ENCODE results near the gene DDX19B.
A peak's percentile ranks its signal among the peaks of the same experiment; 100 is the strongest.
"Not testable (repeated sequence)": the region's sequence is repeated elsewhere in the genome, so short reads cannot be mapped to it uniquely, and the experiment has no call there.

DDX19B gene

DNA sequence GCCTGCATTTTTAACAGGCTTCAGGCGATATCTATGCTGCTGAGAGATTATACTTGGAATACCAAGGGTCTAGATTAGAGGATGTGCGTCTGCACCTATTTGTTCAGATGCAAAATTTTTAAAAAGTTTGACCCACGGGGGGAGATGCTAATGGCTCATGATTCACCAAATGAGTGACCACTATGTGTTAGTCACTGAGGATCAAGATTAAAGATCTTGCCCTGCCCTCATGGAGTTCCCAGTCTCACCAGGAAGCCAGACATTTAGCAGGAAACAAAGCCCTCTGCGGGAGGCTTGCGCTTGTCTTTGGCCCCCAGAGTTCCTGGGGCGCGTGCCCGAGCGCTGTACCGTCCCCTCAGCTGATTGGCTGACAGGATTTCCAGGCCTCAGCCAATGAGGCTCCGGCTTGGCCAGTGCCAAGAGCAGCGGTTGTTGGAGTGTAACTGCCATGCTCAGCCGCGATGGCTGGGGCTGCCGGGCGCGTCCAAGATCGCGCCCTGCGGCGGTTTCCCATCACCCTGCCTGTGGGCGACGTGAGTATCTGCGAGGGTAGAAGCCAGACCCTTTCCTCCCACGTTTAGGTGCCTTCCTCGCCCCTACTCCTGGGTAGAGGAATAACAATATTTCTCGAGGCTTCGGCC is 4.5 kb upstream of the DDX19B start:
- Mint-ChIP-seq H3K27ac (no peak overlapping the region), H3K27me3 (ENCODE audit: low read depth, poor library complexity) (peaks cover 11% of the 10 kb centered on the region), H3K36me3 (ENCODE audit: low read depth) (peaks cover 1% of the 10 kb centered on the region), H3K4me1 (peaks cover 15% of the 10 kb centered on the region), H3K9me3 (peaks cover 4% of the 10 kb centered on the region), H3K4me3 (no peak overlapping the region)
- TF ChIP-seq, protein P1, sequence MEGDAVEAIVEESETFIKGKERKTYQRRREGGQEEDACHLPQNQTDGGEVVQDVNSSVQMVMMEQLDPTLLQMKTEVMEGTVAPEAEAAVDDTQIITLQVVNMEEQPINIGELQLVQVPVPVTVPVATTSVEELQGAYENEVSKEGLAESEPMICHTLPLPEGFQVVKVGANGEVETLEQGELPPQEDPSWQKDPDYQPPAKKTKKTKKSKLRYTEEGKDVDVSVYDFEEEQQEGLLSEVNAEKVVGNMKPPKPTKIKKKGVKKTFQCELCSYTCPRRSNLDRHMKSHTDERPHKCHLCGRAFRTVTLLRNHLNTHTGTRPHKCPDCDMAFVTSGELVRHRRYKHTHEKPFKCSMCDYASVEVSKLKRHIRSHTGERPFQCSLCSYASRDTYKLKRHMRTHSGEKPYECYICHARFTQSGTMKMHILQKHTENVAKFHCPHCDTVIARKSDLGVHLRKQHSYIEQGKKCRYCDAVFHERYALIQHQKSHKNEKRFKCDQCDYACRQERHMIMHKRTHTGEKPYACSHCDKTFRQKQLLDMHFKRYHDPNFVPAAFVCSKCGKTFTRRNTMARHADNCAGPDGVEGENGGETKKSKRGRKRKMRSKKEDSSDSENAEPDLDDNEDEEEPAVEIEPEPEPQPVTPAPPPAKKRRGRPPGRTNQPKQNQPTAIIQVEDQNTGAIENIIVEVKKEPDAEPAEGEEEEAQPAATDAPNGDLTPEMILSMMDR (IDR thresholded peaks at IDR 0.05) = no peak
- no peak for DNase-seq

DNA sequence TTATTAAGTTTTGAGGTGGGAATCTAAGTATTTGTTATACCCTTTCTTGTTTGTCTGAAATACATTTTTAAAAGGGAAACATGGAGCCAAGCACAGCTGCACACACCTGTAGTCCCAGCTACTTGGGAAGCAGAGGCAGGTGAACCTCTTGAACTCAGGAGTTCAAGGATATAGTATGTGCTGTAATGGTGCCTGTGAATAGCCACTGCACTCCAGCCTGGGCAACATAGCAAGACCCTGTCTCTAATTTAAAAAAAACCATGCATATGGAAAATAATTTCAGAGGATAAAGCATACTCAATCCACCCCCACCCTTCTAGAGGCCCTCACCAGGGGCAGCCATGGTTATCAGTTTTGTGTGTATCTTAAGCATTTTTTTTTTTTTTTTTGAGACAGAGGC is 3.4 kb upstream of the DDX19B start:
- Mint-ChIP-seq H3K27ac (no peak overlapping the region), H3K9me3 (peaks cover 14% of the 10 kb centered on the region), H3K27me3 (ENCODE audit: low read depth, poor library complexity) (peaks cover 9% of the 10 kb centered on the region), H3K36me3 (ENCODE audit: low read depth) (peaks cover 13% of the 10 kb centered on the region), H3K4me3 (no peak overlapping the region), H3K4me1 (peaks cover 22% of the 10 kb centered on the region)
- no peak for DNase-seq
- TF ChIP-seq, protein P1 (IDR thresholded peaks at IDR 0.05) = no peak

DNA sequence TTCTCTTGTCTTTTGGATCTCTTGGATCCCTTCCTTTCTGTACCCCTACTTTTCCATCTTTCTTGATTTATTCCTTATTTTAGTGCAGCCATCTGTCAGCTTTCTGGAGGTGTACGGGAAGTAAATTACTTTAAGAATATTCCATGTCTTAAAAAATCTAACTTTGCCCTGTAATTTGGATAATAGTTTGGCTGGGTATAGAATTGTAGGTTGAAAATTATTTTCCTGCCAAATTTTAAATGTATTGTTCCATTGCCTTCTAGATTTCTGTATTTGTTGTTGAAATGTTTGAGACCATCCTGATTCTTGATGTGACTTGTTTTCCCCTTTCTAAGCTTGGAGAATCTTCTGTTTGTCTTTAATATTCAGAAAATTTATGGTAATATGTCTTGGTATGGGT is 2.1 kb downstream of the DDX19B start:
- Mint-ChIP-seq H3K36me3 (ENCODE audit: low read depth) (peaks cover 58% of the 10 kb centered on the region), H3K4me1 (peaks cover 22% of the 10 kb centered on the region), H3K4me3 (peak overlapping the region; percentile 94), H3K27me3 (ENCODE audit: low read depth, poor library complexity) (peaks cover 6% of the 10 kb centered on the region), H3K27ac (peak overlapping the region; percentile 58), H3K9me3 (peaks cover 33% of the 10 kb centered on the region)
- TF ChIP-seq, protein P1 (IDR thresholded peaks at IDR 0.05) = no peak
- DNase-seq = no peak

DNA sequence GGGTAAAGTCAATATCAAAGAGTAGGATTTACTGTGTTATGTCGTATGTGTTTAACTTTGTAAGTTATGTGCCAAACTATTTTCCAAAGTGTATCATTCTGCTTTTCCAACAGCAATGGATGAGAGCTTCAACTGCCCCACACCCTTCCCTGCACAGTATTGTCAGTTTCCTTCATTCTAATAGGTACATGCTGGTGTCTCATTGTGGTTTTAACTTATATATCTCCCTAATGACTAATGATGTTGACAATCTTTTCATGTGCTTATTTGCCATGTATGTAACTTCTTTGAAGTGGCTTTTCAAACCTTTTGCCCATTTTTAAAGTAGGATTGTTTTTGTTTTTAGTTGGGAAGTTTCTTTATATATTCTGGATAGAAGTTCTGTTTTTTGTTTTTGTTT is 3.8 kb downstream of the DDX19B start:
- peaks cover 33% of the 10 kb centered on the region for H3K9me3 Mint-ChIP-seq
- H3K27ac Mint-ChIP-seq = no peak overlapping the region
- no peak overlapping the region for H3K4me3 Mint-ChIP-seq
- TF ChIP-seq, protein P1 (IDR thresholded peaks at IDR 0.05) = no peak
- DNase-seq = no peak
- H3K36me3 Mint-ChIP-seq (ENCODE audit: low read depth) = peaks cover 64% of the 10 kb centered on the region
- H3K4me1 Mint-ChIP-seq = peaks cover 22% of the 10 kb centered on the region
- no peaks in the 10 kb centered on the region for H3K27me3 Mint-ChIP-seq (ENCODE audit: low read depth, poor library complexity)

DNA sequence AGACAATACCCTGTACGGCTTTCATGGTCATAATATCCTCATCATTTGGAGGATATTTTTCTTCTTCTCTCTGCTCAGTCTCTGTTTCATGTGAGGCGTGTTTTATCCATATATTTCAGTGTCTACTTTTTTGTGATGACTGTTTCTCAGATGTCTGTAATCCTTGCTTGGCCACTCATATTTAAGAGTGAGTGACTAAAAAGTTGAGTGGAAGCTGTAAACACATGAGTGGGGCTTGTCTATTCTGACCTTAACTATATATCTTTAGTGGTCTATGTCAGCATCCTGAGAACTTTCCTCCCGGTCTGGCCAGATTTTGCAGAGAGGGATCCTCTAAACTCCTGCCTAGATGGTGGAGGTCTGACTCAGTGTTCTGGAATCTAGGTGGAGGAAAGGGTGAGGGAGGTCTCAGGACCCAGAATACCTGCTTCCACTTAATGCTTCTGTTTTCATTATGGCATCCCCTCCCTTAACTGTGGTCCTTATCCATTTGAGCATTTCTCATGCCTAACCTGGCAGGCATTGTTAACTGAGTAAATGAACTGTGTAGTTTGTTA is 6.0 kb downstream of the DDX19B start:
- no peak for DNase-seq
- TF ChIP-seq, protein P1 (IDR thresholded peaks at IDR 0.05) = no peak
- peaks cover 69% of the 10 kb centered on the region for H3K36me3 Mint-ChIP-seq (ENCODE audit: low read depth)
- H3K9me3 Mint-ChIP-seq = peaks cover 30% of the 10 kb centered on the region
- H3K4me3 Mint-ChIP-seq = no peak overlapping the region
- H3K27me3 Mint-ChIP-seq (ENCODE audit: low read depth, poor library complexity) = no peaks in the 10 kb centered on the region
- H3K4me1 Mint-ChIP-seq = peaks cover 7% of the 10 kb centered on the region
- H3K27ac Mint-ChIP-seq = peak overlapping the region; percentile 43

DNA sequence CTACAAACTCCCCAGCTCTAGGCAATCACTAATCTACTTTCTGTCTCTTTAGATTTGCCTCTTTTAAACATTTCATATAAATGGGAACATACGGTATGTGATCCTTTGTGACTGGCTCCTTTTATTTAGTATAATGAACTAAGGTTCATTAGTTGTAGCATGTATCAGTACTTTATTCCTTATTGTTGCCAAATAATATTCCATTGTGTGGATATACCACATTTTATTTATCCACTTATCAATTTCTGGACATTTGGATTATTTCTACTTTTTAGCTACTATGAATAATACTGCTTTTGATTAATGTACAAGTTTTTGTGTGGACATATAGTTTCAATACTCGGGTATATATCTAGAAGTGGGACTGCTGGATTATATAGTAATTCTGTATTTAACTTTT is 7.9 kb downstream of the DDX19B start:
- DNase-seq = no peak
- no peak overlapping the region for H3K27ac Mint-ChIP-seq
- no peaks in the 10 kb centered on the region for H3K27me3 Mint-ChIP-seq (ENCODE audit: low read depth, poor library complexity)
- H3K4me3 Mint-ChIP-seq = no peak overlapping the region
- TF ChIP-seq, protein P1 (IDR thresholded peaks at IDR 0.05) = no peak
- H3K9me3 Mint-ChIP-seq = peaks cover 11% of the 10 kb centered on the region
- no peaks in the 10 kb centered on the region for H3K4me1 Mint-ChIP-seq
- peaks cover 58% of the 10 kb centered on the region for H3K36me3 Mint-ChIP-seq (ENCODE audit: low read depth)

DNA sequence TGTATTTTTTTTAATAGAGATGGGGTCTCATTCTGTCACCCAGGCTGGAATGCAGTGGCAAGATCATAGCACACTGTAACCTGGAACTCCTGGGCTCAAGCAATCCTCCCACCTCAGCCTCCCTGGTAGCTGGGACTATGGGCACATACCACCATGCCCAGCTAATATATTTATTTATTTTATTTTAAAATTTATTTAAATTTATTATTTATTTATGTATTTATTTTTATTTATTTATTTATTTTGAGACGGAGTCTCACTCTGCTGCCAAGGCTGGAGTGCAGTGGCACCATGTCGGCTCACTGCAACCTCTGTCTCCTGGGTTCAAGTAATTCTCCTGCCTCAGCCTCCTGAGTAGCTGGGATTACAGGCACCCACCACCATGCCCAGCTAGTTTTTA is 8.7 kb downstream of the DDX19B start:
- H3K9me3 Mint-ChIP-seq; H3K27ac Mint-ChIP-seq; DNase-seq; H3K4me1 Mint-ChIP-seq; H3K4me3 Mint-ChIP-seq; H3K27me3 Mint-ChIP-seq (ENCODE audit: low read depth, poor library complexity): not testable (repeated sequence)
- peaks cover 57% of the 10 kb centered on the region for H3K36me3 Mint-ChIP-seq (ENCODE audit: low read depth)

Measured in nephron progenitor cell (in vitro differentiated cells).